ENCODE measurements around the gene FRMD4A. TPM values are rescaled to one million over a fixed set of nuclear protein-coding genes. Genes with fewer than 3 reads are reported as not detected.

FRMD4A gene
- total RNA-seq, 4 donors from 2014 or later, result 4.0 to 12.7 (median 5.6) TPM

DNA sequence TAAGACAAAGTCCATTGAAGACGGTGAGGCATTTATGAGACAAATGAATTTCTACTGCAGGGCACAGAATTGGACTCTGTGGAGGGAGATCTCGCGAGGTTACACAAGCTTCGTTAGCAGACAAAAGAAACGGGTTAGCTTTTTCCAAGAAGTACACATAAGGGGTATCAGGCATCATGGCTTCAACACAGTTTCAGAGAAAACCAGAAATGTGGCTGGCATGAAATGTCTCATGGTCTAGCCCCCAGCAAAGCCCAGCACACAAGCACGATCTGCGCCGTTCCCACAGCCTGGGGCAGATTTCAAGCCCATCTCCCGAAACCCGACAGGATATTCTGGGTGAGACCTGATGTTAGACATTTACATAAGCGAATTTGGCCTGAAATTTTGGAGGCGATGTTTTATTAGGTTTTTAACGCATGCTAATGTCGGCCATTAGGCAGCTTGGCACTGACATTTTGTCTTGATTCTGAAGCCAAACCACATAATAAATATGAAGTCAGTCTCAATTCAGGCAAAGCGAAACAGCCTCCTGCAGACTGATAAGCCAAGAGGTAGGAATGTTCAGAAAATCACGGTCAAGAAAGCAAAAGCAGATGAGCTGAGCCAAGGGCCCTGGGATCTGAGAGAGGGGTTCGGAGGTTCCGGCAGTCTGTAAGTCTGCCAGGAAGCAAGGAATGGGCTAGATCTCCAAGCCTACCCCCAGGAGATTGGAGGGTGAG lies 503.5 kb downstream of the FRMD4A start:
- Histone ChIP-seq H3K4me3 (no peak overlapping the region), H3K4me1 (peaks cover 0 to 4% (median 0%) of the 10 kb centered on the region in 4 donors), H3K27ac (no peak overlapping the region), H3K9me3 (no peaks in the 10 kb centered on the region), H3K27me3 (no peaks in the 10 kb centered on the region), H3K36me3 (no peaks in the 10 kb centered on the region)
- in situ Hi-C loops (cut with MboI; ENCODE audit: low pct_ligation_motif_present in 1 of 4, low pct_unique_long_range_greater_than_20kb in 1 of 4, low sequenced_read_pairs in 3 of 4) (no loop called here), intact Hi-C loops (cut with DNase I; ENCODE audit: low total_unique reads) (no loop called here)
- no peak for TF ChIP-seq POLR2AphosphoS5 (IDR thresholded peaks at IDR 0.05)
- no peak for TF ChIP-seq POLR2A (IDR thresholded peaks at IDR 0.05)
- TF ChIP-seq EP300 (IDR thresholded peaks at IDR 0.05; ENCODE audit: low read depth), result no peak
- TF ChIP-seq, protein P1, sequence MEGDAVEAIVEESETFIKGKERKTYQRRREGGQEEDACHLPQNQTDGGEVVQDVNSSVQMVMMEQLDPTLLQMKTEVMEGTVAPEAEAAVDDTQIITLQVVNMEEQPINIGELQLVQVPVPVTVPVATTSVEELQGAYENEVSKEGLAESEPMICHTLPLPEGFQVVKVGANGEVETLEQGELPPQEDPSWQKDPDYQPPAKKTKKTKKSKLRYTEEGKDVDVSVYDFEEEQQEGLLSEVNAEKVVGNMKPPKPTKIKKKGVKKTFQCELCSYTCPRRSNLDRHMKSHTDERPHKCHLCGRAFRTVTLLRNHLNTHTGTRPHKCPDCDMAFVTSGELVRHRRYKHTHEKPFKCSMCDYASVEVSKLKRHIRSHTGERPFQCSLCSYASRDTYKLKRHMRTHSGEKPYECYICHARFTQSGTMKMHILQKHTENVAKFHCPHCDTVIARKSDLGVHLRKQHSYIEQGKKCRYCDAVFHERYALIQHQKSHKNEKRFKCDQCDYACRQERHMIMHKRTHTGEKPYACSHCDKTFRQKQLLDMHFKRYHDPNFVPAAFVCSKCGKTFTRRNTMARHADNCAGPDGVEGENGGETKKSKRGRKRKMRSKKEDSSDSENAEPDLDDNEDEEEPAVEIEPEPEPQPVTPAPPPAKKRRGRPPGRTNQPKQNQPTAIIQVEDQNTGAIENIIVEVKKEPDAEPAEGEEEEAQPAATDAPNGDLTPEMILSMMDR (IDR thresholded peaks at IDR 0.05), result no peak
- WGBS, 2 donors (ENCODE audit: low coverage in 1 of 2), result 78 to 86% methylated on average over 13 to 18 of the region's 18 CpGs
- no peak for DNase-seq

DNA sequence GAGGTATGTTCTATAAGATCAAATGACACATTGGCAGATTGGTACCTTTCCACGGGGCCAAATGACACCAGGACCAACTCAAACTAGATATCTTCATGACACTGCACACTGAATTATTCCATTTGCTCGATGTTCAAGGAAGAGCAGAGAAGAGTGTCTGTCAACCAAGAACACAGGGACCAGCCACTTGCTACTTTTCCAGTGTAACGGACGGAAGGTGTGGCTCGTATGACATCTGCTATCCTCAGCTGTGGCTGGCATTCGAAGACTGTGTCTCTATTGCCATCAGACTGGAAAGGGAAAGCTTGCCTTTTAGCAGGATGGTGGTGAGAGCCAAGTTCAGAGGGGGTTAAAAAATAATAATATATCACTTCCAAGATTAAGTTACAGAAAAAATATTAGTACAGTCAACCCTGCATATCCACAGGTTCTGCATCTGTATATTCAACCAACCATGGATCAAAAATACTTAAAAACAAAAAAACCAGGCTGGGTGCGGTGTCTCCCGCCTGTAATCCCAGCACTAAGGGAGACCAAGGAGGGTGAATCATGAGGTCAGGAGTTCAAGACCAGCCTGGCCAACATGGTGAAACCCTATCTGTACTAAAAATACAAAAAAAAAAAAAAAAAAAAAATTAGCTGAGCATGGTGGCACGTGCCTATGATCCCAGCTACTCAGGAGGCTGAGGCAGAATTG lies 506.9 kb downstream of the FRMD4A start:
- Histone ChIP-seq H3K4me1 (no peaks in the 10 kb centered on the region), H3K36me3 (no peaks in the 10 kb centered on the region), H3K27ac (no peak overlapping the region), H3K9me3 (no peaks in the 10 kb centered on the region), H3K27me3 (no peaks in the 10 kb centered on the region), H3K4me3 (no peak overlapping the region)
- TF ChIP-seq POLR2A (IDR thresholded peaks at IDR 0.05) (no peak), EP300 (IDR thresholded peaks at IDR 0.05; ENCODE audit: low read depth) (no peak), POLR2AphosphoS5 (IDR thresholded peaks at IDR 0.05) (no peak)
- TF ChIP-seq, protein P1 (IDR thresholded peaks at IDR 0.05), result no peak
- no peak for DNase-seq
- 86% methylated on average over 1 to 9 of the region's 9 CpGs for WGBS, 2 donors (ENCODE audit: low coverage in 1 of 2)
- intact Hi-C loops (cut with DNase I; ENCODE audit: low total_unique reads), result no loop called here
- in situ Hi-C loops (cut with MboI; ENCODE audit: low pct_ligation_motif_present in 1 of 4, low pct_unique_long_range_greater_than_20kb in 1 of 4, low sequenced_read_pairs in 3 of 4), result no loop called here

DNA sequence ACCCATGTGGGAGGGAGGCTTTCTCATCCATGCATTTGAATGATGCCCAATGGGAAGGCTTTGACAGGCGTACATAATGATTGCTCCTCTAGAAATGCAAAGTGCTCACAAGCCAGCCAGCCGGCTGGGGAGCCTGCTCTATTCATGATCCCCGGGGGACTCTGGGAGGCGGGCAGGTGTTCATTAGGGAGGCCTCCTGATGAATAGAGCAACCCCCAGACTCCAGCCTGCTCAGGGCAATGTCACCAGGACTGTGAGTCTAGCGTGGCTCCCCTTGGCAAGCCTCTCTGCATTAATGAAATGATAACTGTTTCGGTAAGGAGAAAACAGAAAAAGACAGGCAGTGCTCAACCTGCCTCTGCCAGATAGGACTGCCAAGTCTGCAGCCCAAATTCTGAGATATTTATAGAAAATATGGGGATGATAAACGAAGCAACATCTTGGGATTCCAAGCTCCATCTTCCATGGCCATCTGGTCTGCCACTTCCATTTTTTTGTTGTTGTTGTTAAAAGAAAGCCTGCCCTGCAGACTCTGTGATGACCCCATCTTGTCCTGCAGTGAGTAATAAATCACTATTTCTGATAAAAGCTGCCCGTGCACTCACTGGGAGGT lies 507.5 kb downstream of the FRMD4A start:
- no peaks in the 10 kb centered on the region for H3K9me3 ChIP-seq
- H3K36me3 ChIP-seq, result no peaks in the 10 kb centered on the region
- WGBS, 2 donors (ENCODE audit: low coverage in 1 of 2), result 62 to 74% methylated on average over 4 to 8 of the region's 8 CpGs
- TF ChIP-seq POLR2A (IDR thresholded peaks at IDR 0.05), result no peak
- TF ChIP-seq, protein P1 (IDR thresholded peaks at IDR 0.05), result no peak
- TF ChIP-seq EP300 (IDR thresholded peaks at IDR 0.05; ENCODE audit: low read depth), result no peak
- no peak for TF ChIP-seq POLR2AphosphoS5 (IDR thresholded peaks at IDR 0.05)
- in situ Hi-C loops (cut with MboI; ENCODE audit: low pct_ligation_motif_present in 1 of 4, low pct_unique_long_range_greater_than_20kb in 1 of 4, low sequenced_read_pairs in 3 of 4), result no loop called here
- H3K27me3 ChIP-seq, result no peaks in the 10 kb centered on the region
- intact Hi-C loops (cut with DNase I; ENCODE audit: low total_unique reads), result no loop called here
- H3K4me1 ChIP-seq, result no peaks in the 10 kb centered on the region
- no peak overlapping the region for H3K4me3 ChIP-seq
- no peak for DNase-seq
- no peak overlapping the region for H3K27ac ChIP-seq

DNA sequence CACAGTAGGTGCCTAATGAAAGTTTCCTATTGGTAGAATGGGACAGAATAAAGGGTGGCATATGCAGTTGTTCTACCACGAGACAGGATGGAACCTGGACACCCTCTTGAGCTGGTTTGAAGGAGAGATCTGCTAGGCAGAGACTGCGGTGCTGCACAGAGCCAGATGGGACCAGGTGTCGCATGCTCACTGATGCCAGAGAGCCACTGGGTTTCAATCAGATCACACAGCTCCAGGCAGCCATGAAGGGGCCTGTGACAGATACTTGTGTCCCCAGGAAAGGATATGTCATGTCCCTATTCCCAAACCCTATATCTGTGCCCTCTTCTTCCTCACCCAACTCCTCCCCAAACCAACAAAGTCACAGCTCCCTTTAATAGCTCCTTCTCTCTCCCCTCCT lies 508.2 kb downstream of the FRMD4A start:
- Histone ChIP-seq H3K36me3 (no peaks in the 10 kb centered on the region), H3K27me3 (no peaks in the 10 kb centered on the region), H3K9me3 (no peaks in the 10 kb centered on the region), H3K27ac (no peak overlapping the region), H3K4me1 (no peaks in the 10 kb centered on the region), H3K4me3 (no peak overlapping the region)
- TF ChIP-seq, protein P1 (IDR thresholded peaks at IDR 0.05), result no peak
- TF ChIP-seq EP300 (IDR thresholded peaks at IDR 0.05; ENCODE audit: low read depth) (no peak), POLR2AphosphoS5 (IDR thresholded peaks at IDR 0.05) (no peak), POLR2A (IDR thresholded peaks at IDR 0.05) (no peak)
- intact Hi-C loops (cut with DNase I; ENCODE audit: low total_unique reads) (no loop called here), in situ Hi-C loops (cut with MboI; ENCODE audit: low pct_ligation_motif_present in 1 of 4, low pct_unique_long_range_greater_than_20kb in 1 of 4, low sequenced_read_pairs in 3 of 4) (no loop called here)
- 84% methylated on average over 3 of the region's 3 CpGs; no CpG with 5 or more reads in 1 of the 2 donors for WGBS, 2 donors (ENCODE audit: low coverage in 1 of 2)
- no peak for DNase-seq
